Neural crest cell (in vitro differentiated cells): ENCODE measurements around the gene DHRS11. TPM values are rescaled to one million over a fixed set of nuclear protein-coding genes. Genes with fewer than 3 reads are reported as not detected.

Experiments used
- DNase-seq: peaks from one replicate; pipeline ENCODE4 v3.0.0; 2021; ENCODE audit warnings: low read depth, mixed read lengths, low spot score
- H3K27ac Mint-ChIP-seq: one replicate; pipeline ENCODE4 v1.8.0; 2021; ENCODE audit warnings: mild to moderate bottlenecking, mixed read lengths; ENCODE audit not compliant: unreplicated experiment
- H3K27me3 Mint-ChIP-seq: 2 replicates; pipeline ENCODE4 v1.8.0; 2021; ENCODE audit warnings: low read depth, mild to moderate bottlenecking, mixed read lengths
- H3K36me3 Mint-ChIP-seq: 2 replicates; pipeline ENCODE4 v1.8.0; 2021; ENCODE audit warnings: low read depth, mild to moderate bottlenecking, mixed read lengths
- H3K4me1 Mint-ChIP-seq: 2 replicates; pipeline ENCODE4 v1.8.0; 2021; ENCODE audit warnings: mixed read lengths
- H3K4me3 Mint-ChIP-seq: one replicate; pipeline ENCODE4 v1.8.0; 2021; ENCODE audit warnings: mild to moderate bottlenecking, mixed read lengths
- H3K9me3 Mint-ChIP-seq: 2 replicates; pipeline ENCODE4 v1.8.0; 2021; ENCODE audit warnings: mixed read lengths
- total RNA-seq: library from RNA; stranded (reverse); gene quantifications from 2 replicates; pipeline ENCODE4 v1.2.1, GENCODE V29; 2021
- TF ChIP-seq, protein P1 (sequence below): fragments of 200-600 bp; sonication (generic); conservative IDR thresholded peaks from 2 replicates; pipeline ENCODE4 v1.5.0; 2021; ENCODE audit warnings: antibody characterized with exemption, mild to moderate bottlenecking

DHRS11 gene
- total RNA-seq, 1 donor from 2014 or later, result 14.7 TPM

DNA sequence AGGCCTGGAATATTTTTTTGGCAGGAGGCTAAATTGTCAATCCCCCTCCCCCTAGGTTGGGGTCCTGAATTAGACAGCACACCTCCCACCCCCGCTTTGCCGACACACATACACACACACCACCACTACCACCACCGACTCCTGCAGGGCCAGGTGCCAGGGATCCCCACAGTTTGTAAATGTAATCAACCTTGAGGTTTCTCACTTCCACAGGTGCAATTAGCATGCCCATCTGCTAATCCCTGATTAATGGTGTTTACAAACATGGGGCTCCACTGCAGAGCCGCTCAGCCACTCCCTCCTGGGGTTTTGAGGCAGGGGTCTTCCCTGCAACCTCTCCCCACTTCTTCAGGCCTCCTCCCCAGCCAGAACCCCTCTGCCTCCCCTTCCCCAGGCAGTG, 21.5 kb downstream of the DHRS11 start:
- no peaks in the 10 kb centered on the region for H3K9me3 Mint-ChIP-seq
- H3K4me1 Mint-ChIP-seq, result no peaks in the 10 kb centered on the region
- TF ChIP-seq, protein P1, sequence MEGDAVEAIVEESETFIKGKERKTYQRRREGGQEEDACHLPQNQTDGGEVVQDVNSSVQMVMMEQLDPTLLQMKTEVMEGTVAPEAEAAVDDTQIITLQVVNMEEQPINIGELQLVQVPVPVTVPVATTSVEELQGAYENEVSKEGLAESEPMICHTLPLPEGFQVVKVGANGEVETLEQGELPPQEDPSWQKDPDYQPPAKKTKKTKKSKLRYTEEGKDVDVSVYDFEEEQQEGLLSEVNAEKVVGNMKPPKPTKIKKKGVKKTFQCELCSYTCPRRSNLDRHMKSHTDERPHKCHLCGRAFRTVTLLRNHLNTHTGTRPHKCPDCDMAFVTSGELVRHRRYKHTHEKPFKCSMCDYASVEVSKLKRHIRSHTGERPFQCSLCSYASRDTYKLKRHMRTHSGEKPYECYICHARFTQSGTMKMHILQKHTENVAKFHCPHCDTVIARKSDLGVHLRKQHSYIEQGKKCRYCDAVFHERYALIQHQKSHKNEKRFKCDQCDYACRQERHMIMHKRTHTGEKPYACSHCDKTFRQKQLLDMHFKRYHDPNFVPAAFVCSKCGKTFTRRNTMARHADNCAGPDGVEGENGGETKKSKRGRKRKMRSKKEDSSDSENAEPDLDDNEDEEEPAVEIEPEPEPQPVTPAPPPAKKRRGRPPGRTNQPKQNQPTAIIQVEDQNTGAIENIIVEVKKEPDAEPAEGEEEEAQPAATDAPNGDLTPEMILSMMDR, result no peak
- H3K36me3 Mint-ChIP-seq, result no peaks in the 10 kb centered on the region
- H3K27ac Mint-ChIP-seq, result no peak overlapping the region
- no peak overlapping the region for H3K4me3 Mint-ChIP-seq
- H3K27me3 Mint-ChIP-seq, result no peaks in the 10 kb centered on the region
- no peak for DNase-seq

DNA sequence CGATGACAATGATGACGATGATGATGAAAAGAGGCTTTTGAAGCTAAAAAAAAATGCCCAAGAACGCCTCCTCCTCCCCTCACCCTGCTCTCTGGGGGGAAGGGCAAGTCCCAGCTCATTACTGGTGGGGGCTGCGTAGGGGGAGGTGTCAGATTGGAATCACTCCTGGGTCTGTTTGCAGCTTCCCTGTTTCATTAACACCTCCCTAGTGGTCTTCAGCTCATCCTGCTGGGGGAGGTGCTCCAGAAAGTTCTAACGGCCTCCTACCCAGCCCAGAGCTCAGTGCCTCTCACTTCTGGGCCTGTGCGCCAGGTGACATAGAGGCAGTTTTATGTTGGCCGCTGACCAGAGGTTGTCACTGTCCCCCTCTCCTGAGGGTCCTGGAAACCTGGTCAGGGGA, 22.4 kb downstream of the DHRS11 start:
- H3K27me3 Mint-ChIP-seq, result no peaks in the 10 kb centered on the region
- no peaks in the 10 kb centered on the region for H3K4me1 Mint-ChIP-seq
- DNase-seq, result no peak
- TF ChIP-seq, protein P1, result no peak
- no peaks in the 10 kb centered on the region for H3K36me3 Mint-ChIP-seq
- no peak overlapping the region for H3K27ac Mint-ChIP-seq
- no peaks in the 10 kb centered on the region for H3K9me3 Mint-ChIP-seq
- no peak overlapping the region for H3K4me3 Mint-ChIP-seq

DNA sequence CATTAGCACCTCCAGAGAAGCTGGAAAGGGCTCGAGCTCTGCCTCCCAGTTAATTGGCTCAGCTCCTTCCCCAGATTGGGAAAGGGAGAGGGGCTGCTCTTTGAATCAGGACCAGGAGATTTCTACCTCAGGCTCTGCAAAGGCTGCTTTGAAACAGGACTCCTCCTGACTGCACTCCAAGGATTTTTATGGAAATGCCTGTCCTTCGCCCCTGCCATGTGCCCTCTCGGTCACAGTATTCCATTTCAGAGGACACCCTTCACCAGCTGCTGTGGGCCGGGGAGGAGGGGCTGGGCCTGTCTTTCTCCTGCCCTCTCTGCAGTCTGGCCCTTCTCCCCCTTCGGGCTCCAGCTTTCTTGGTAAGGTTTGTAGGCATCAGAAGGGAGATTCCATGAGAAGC, 23.3 kb downstream of the DHRS11 start:
- DNase-seq, result no peak
- H3K4me3 Mint-ChIP-seq, result no peak overlapping the region
- no peaks in the 10 kb centered on the region for H3K4me1 Mint-ChIP-seq
- TF ChIP-seq, protein P1, result no peak
- H3K9me3 Mint-ChIP-seq, result no peaks in the 10 kb centered on the region
- H3K36me3 Mint-ChIP-seq, result no peaks in the 10 kb centered on the region
- H3K27me3 Mint-ChIP-seq, result no peaks in the 10 kb centered on the region
- H3K27ac Mint-ChIP-seq, result no peak overlapping the region

GRCh38 chr17:36616061-36617029, 24.7 kb downstream of the DHRS11 start:
- H3K36me3 Mint-ChIP-seq, result no peaks in the 10 kb centered on the region
- no peak for DNase-seq
- H3K4me1 Mint-ChIP-seq, result no peaks in the 10 kb centered on the region
- TF ChIP-seq, protein P1, result no peak
- peak overlapping the region; percentile 27 for H3K27ac Mint-ChIP-seq
- no peaks in the 10 kb centered on the region for H3K27me3 Mint-ChIP-seq
- no peak overlapping the region for H3K4me3 Mint-ChIP-seq
- H3K9me3 Mint-ChIP-seq, result no peaks in the 10 kb centered on the region

- Mint-ChIP-seq H3K9me3 (no peaks in the 10 kb centered on the region), H3K4me1 (no peaks in the 10 kb centered on the region), H3K27ac (no peak overlapping the region), H3K36me3 (no peaks in the 10 kb centered on the region), H3K4me3 (no peak overlapping the region), H3K27me3 (no peaks in the 10 kb centered on the region)
- no peak for DNase-seq
- TF ChIP-seq, protein P1, result no peak
These were observed 26.1 kb downstream of the DHRS11 start for GRCh38 chr17:36617773-36618172.
